Activated T-cell treated with anti-CD3 and anti-CD28 coated beads, Interleukin-2, amount 50 U/mL, for 72 hours (primary cell): ENCODE data around the gene MFN2. TPM values are rescaled to one million over a fixed set of nuclear protein-coding genes. Genes with fewer than 3 reads are reported as not detected.

Experiments
- ATAC-seq, 2 donors: fragments of 150-1000 bp; cut with Tn5 transposase; replicated peaks in 1 of 2; 2 replicates each; pipeline ENCODE4 v1.10.0; 2021; ENCODE audit warnings: moderate library complexity in 2 of 2, mild to moderate bottlenecking in 1 of 2
- DNase-seq, 2 donors: peaks; one replicate each; pipeline ENCODE4 v3.0.0; 2021 to 2022; ENCODE audit warnings: mixed read lengths in 1 of 2
- H3K27ac Mint-ChIP-seq: one replicate; pipeline ENCODE4 v1.8.0; 2022; ENCODE audit warnings: mild to moderate bottlenecking, moderate library complexity, mixed read lengths
- H3K27me3 Mint-ChIP-seq: one replicate; pipeline ENCODE4 v1.8.0; 2022; ENCODE audit warnings: low read depth, mixed read lengths
- H3K36me3 Mint-ChIP-seq, 2 donors: one replicate each; pipeline ENCODE4 v1.8.0; 2022; ENCODE audit warnings: mixed read lengths in 2 of 2, mild to moderate bottlenecking in 1 of 2; ENCODE audit not compliant: insufficient read depth in 2 of 2
- H3K4me1 Mint-ChIP-seq: one replicate; pipeline ENCODE4 v1.8.0; 2022; ENCODE audit warnings: low read depth, mixed read lengths
- H3K4me3 Mint-ChIP-seq, 2 donors: one replicate each; pipeline ENCODE4 v1.8.0; 2022; ENCODE audit warnings: mild to moderate bottlenecking in 2 of 2, mixed read lengths in 2 of 2, moderate library complexity in 2 of 2
- H3K9me3 Mint-ChIP-seq, 2 donors: one replicate each; pipeline ENCODE4 v1.8.0; 2022; ENCODE audit warnings: mixed read lengths in 2 of 2
- total RNA-seq, 2 donors: library from RNA; stranded (reverse); gene quantifications; one replicate each; pipeline ENCODE4 v1.2.3, GENCODE V29; 2022

MFN2 gene
- total RNA-seq, 2 donors from 2014 or later, result 54.8 to 66.1 TPM

GRCh38 chr1:11944358-11944931 lies 35.8 kb upstream of the MFN2 start:
- no peak for ATAC-seq
- peaks cover 2 to 5% of the 10 kb centered on the region in 2 donors for H3K36me3 Mint-ChIP-seq

DNA sequence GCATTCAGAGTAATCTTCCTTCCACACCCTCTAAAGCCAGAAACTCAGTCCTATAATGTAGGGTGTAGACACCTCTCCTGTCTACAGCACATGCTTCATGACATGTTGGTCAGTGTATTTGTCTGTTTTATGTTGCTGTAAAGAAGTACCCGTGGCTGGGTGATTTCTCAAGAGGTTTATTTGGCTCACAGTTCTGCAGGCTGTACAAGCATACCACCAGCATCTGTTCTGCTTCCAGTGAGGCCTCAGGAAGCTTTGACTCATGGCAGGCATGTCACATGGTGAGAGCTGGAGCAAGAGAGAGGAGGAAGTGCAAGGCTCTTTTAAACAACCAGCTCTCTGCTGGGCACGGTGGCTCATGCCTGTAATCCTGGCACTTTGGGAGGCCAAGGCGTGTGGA lies 33.6 kb upstream of the MFN2 start:
- ATAC-seq (no peak), DNase-seq (no peak)
- Mint-ChIP-seq H3K36me3 (peaks cover 2 to 5% of the 10 kb centered on the region in 2 donors), H3K27me3 (no peaks in the 10 kb centered on the region), H3K4me1 (no peaks in the 10 kb centered on the region), H3K4me3 (no peak overlapping the region), H3K9me3 (no peaks in the 10 kb centered on the region), H3K27ac (no peak overlapping the region)

More at GRCh38 chr1:11944358-11944931, 35.8 kb upstream of the MFN2 start:
- H3K27ac Mint-ChIP-seq, result no peak overlapping the region
- DNase-seq, result no peak
- H3K4me1 Mint-ChIP-seq, result no peaks in the 10 kb centered on the region
- H3K9me3 Mint-ChIP-seq, result no peaks in the 10 kb centered on the region
- no peak overlapping the region for H3K4me3 Mint-ChIP-seq
- H3K27me3 Mint-ChIP-seq, result no peaks in the 10 kb centered on the region

DNA sequence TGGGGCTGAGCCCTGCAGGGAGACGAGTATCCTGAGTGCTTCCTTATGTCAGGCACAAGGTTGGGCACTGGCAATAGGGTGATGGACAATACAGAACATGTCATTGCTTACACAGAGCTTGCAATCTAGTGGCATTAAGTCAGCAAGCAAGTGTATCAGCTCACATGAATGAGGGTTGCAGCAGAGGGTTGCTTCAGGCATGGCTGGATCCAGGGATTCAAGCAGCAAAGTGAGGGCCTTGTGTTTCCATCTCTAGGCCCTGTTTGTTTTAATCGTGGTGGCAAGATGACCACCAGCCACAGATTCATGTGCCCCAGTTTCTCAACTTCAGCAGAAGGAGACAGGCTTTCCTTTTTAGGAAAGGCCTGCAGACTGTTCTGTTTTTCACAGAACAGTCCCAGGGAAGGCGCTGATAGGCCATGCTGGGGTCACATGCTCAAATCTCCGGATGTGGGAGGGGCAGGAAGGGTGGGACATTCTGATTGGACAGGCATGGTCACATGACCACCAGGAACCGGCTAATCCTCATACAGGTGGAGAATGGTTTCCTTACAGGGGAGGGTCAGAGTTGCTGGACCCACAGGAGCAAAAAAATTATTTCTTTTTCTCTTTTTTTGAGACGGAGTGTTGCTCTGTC lies 31.3 kb upstream of the MFN2 start:
- no peaks in the 10 kb centered on the region for H3K27me3 Mint-ChIP-seq
- peaks cover 2 to 3% of the 10 kb centered on the region in 2 donors for H3K36me3 Mint-ChIP-seq
- DNase-seq (no peak), ATAC-seq (no peak)
- no peak overlapping the region for H3K27ac Mint-ChIP-seq
- H3K9me3 Mint-ChIP-seq, result no peaks in the 10 kb centered on the region
- H3K4me3 Mint-ChIP-seq, result no peak overlapping the region
- no peaks in the 10 kb centered on the region for H3K4me1 Mint-ChIP-seq

- Mint-ChIP-seq H3K9me3 (no peaks in the 10 kb centered on the region), H3K27ac (no peak overlapping the region), H3K27me3 (no peaks in the 10 kb centered on the region), H3K4me3 (no peak overlapping the region), H3K4me1 (no peaks in the 10 kb centered on the region), H3K36me3 (peaks cover 2 to 3% of the 10 kb centered on the region in 2 donors)
- DNase-seq (no peak), ATAC-seq (no peak)
Observed at GRCh38 chr1:11951901-11952300, 28.3 kb upstream of the MFN2 start.

GRCh38 chr1:11952455-11953109 lies 27.7 kb upstream of the MFN2 start:
- peaks cover 2 to 3% of the 10 kb centered on the region in 2 donors for H3K36me3 Mint-ChIP-seq
- H3K27me3 Mint-ChIP-seq, result no peaks in the 10 kb centered on the region
- H3K4me1 Mint-ChIP-seq, result no peaks in the 10 kb centered on the region
- ATAC-seq (peak in 1 of 2 donors; percentile 53), DNase-seq (no peak)
- H3K4me3 Mint-ChIP-seq, result no peak overlapping the region
- no peaks in the 10 kb centered on the region for H3K9me3 Mint-ChIP-seq
- H3K27ac Mint-ChIP-seq, result no peak overlapping the region

DNA sequence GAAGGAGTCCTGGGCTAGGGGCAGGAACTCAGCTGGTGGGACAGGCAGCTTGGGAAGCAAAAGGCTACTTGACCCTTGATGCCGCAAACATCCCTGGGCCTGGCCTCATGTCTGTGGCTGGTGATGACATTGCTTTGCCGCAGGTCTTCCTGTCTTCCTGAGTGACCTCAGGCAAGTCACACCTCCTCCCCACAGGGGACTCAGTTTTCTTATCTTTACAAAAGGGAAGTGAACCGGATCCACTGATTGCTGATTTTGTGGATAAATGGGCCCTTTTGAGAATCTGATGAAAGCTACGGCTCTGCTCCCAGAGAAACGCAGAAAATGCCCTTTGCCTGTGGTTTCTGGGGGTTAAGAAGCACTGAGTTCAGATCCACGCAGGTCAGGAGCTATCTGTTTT lies 25.0 kb upstream of the MFN2 start:
- Mint-ChIP-seq H3K4me3 (no peak overlapping the region), H3K36me3 (peaks cover 0 to under 1% of the 10 kb centered on the region in 2 donors), H3K9me3 (no peaks in the 10 kb centered on the region), H3K27me3 (no peaks in the 10 kb centered on the region), H3K27ac (no peak overlapping the region), H3K4me1 (no peaks in the 10 kb centered on the region)
- DNase-seq (no peak), ATAC-seq (no peak)

- Mint-ChIP-seq H3K4me1 (no peaks in the 10 kb centered on the region), H3K27ac (no peak overlapping the region), H3K36me3 (peaks cover 0 to 4% of the 10 kb centered on the region in 2 donors), H3K27me3 (no peaks in the 10 kb centered on the region), H3K4me3 (no peak overlapping the region), H3K9me3 (no peaks in the 10 kb centered on the region)
- no peak for DNase-seq
- ATAC-seq, result no peak
Observed at GRCh38 chr1:11957398-11957797, 22.8 kb upstream of the MFN2 start.

GRCh38 chr1:11957897-11958296 lies 22.3 kb upstream of the MFN2 start:
- DNase-seq (no peak), ATAC-seq (no peak)
- Mint-ChIP-seq H3K9me3 (no peaks in the 10 kb centered on the region), H3K4me3 (no peak overlapping the region), H3K4me1 (no peaks in the 10 kb centered on the region), H3K36me3 (peaks cover 0 to 4% of the 10 kb centered on the region in 2 donors), H3K27ac (no peak overlapping the region), H3K27me3 (no peaks in the 10 kb centered on the region)

GRCh38 chr1:11960276-11960675 lies 20.0 kb upstream of the MFN2 start:
- Mint-ChIP-seq H3K27ac (no peak overlapping the region), H3K36me3 (peaks cover 0 to 4% of the 10 kb centered on the region in 2 donors), H3K9me3 (no peaks in the 10 kb centered on the region), H3K4me1 (no peaks in the 10 kb centered on the region), H3K4me3 (no peak overlapping the region), H3K27me3 (no peaks in the 10 kb centered on the region)
- DNase-seq (no peak), ATAC-seq (no peak)

DNA sequence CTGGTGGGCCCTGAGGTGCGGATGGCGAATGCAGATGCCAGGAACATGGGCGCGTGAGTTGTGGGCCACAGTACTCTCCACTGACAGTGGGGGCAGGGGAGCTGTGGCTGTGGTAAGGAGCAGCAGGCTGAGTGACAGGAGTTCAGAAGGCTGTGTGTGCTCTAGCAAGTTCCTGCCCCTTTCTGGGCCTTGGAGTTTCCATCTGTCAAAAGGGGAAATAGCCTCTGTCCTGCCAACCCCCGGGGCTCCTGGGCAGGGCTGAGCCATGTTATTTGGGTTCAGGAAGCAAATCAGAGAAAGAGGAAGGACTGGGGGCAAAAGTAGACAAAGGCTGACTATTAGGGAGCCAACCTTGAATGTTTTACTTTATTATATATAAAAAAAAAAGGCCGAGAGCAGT lies 19.5 kb upstream of the MFN2 start:
- Mint-ChIP-seq H3K9me3 (no peaks in the 10 kb centered on the region), H3K27ac (no peak overlapping the region), H3K4me1 (no peaks in the 10 kb centered on the region), H3K4me3 (no peak overlapping the region), H3K27me3 (no peaks in the 10 kb centered on the region), H3K36me3 (peaks cover 0 to 4% of the 10 kb centered on the region in 2 donors)
- no peak for ATAC-seq
- DNase-seq, result no peak

GRCh38 chr1:11961230-11961629 lies 19.0 kb upstream of the MFN2 start:
- H3K9me3 Mint-ChIP-seq, result no peaks in the 10 kb centered on the region
- H3K4me1 Mint-ChIP-seq, result no peaks in the 10 kb centered on the region
- H3K27me3 Mint-ChIP-seq, result no peaks in the 10 kb centered on the region
- ATAC-seq, result no peak
- no peak overlapping the region for H3K27ac Mint-ChIP-seq
- H3K36me3 Mint-ChIP-seq, result peaks cover 0 to 4% of the 10 kb centered on the region in 2 donors
- DNase-seq, result no peak
- no peak overlapping the region for H3K4me3 Mint-ChIP-seq

GRCh38 chr1:11963622-11964021 lies 16.6 kb upstream of the MFN2 start:
- Mint-ChIP-seq H3K9me3 (no peaks in the 10 kb centered on the region), H3K27me3 (no peaks in the 10 kb centered on the region), H3K4me3 (no peak overlapping the region), H3K36me3 (peaks cover 0 to 4% of the 10 kb centered on the region in 2 donors), H3K4me1 (no peaks in the 10 kb centered on the region), H3K27ac (no peak overlapping the region)
- DNase-seq (no peak), ATAC-seq (no peak)

DNA sequence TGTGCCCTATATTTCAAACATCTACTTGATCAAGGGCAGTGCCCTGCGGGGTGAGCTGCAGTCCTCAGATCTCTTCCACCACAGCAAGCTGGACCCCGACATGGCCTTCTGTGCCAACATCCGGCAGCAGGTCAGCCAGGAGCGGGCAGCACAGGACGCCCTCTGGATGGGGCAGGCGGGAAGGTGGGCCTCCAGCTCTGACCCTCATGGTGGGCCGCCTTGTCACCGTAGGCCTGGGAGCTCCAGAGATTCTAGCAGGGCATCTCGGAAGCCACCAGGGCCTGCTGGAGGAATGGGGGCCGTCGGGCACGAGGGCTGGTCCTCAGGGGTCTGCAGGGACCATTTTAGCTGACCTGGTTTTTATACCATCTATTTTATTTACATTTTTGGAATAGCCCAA lies 15.6 kb upstream of the MFN2 start:
- no peak overlapping the region for H3K4me3 Mint-ChIP-seq
- DNase-seq (no peak), ATAC-seq (no peak)
- H3K9me3 Mint-ChIP-seq, result no peaks in the 10 kb centered on the region
- no peaks in the 10 kb centered on the region for H3K27me3 Mint-ChIP-seq
- H3K36me3 Mint-ChIP-seq, result peaks cover 0 to 4% of the 10 kb centered on the region in 2 donors
- no peak overlapping the region for H3K27ac Mint-ChIP-seq
- no peaks in the 10 kb centered on the region for H3K4me1 Mint-ChIP-seq
